ENCODE results near the gene MSRB1.

DNA sequence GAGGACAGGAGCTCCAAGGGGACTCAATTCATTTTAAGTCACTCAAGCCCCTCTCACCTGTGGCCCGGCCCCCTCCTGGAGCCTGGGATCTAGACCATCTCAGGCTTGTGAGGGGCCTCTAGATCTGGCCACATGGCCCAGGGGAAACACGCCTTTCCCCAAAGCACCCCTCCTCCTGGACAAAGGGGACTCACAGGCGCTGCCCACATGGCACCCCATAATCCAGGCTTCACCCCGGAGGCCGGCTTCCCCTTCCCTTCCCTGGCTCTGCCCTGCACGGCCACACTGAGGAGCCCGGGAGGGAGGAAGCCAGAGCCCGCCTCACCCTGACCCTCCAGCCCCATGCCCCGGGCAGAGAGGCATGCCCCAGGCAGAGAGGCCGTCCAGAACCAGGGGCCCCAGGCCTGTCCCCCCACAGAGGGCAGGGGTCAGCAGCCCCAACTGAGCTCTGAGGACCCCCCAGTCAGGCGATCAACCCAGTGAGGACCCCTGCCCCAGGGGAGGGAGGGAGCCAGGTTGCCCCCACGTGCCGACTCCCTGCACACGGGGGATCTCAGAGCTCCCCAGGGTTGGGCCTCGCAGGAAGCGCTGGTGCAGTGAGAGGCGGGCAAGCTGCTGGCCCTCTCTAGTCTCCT lies 35.7 kb downstream of the MSRB1 start:
- TF ChIP-seq, protein P1, sequence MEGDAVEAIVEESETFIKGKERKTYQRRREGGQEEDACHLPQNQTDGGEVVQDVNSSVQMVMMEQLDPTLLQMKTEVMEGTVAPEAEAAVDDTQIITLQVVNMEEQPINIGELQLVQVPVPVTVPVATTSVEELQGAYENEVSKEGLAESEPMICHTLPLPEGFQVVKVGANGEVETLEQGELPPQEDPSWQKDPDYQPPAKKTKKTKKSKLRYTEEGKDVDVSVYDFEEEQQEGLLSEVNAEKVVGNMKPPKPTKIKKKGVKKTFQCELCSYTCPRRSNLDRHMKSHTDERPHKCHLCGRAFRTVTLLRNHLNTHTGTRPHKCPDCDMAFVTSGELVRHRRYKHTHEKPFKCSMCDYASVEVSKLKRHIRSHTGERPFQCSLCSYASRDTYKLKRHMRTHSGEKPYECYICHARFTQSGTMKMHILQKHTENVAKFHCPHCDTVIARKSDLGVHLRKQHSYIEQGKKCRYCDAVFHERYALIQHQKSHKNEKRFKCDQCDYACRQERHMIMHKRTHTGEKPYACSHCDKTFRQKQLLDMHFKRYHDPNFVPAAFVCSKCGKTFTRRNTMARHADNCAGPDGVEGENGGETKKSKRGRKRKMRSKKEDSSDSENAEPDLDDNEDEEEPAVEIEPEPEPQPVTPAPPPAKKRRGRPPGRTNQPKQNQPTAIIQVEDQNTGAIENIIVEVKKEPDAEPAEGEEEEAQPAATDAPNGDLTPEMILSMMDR (IDR thresholded peaks at IDR 0.05), result no peak
- no peak for TF ChIP-seq EP300 (IDR thresholded peaks at IDR 0.05)

Measured in stomach (tissue), 4 donors.